PC-3 (cell line): ENCODE measurements around the gene ANKRD42. TPM values are rescaled to one million over a fixed set of nuclear protein-coding genes. Genes with fewer than 3 reads are reported as not detected.
"Not testable (repeated sequence)": the region's sequence is repeated elsewhere in the genome, so short reads cannot be mapped to it uniquely, and the experiment has no call there.

Source experiments
- ATAC-seq: fragments of 200-7000 bp; cut with Tn5 transposase; 2 replicates; pipeline ENCODE4 v1.9.1; 2020; ENCODE audit warnings: mild to moderate bottlenecking, moderate library complexity
- BruUV-seq: library from RNA; stranded (reverse); fragments of 400-500 nt; replicated peaks from 2 replicates; lab custom pipeline; 2021; lab: Mats Ljungman, UMichigan
- CTCF ChIA-PET: fragments of 300-600 bp; sonication (Branson Sonifier 250); formaldehyde crosslinking; loops from one replicate; lab custom pipeline; 2022; ENCODE audit warnings: antibody characterized with exemption; lab: Charles Lee
- POLR2A ChIA-PET: fragments of 300-600 bp; sonication (Branson Sonifier 250); formaldehyde crosslinking; loops from one replicate; lab custom pipeline; 2022; ENCODE audit warnings: antibody characterized with exemption; ENCODE audit not compliant: unreplicated experiment; lab: Charles Lee
- DNase-seq: peaks from one replicate; pipeline ENCODE4 v3.0.0-alpha.2; 2015
- H2AFZ ChIP-seq: fragments of 300-600 bp; sonication (generic); 2 replicates; pipeline ENCODE4 v1.6.0; 2016; ENCODE audit warnings: antibody characterized with exemption, low read length
- H3F3A ChIP-seq: fragments of 300-600 bp; sonication (generic); one replicate; pipeline ENCODE4 v1.6.0; 2017; ENCODE audit warnings: antibody characterized with exemption, low read length, control low read depth, mild to moderate bottlenecking; ENCODE audit not compliant: unreplicated experiment
- H3K27ac ChIP-seq: fragments of 300-600 bp; sonication (generic); 2 replicates; pipeline ENCODE4 v1.5.1; 2016; ENCODE audit warnings: mild to moderate bottlenecking, low read length
- H3K27me3 ChIP-seq: fragments of 300-600 bp; sonication (generic); 2 replicates; pipeline ENCODE4 v1.6.1; 2016; ENCODE audit warnings: low read length, mixed read lengths
- H3K36me3 ChIP-seq: fragments of 300-600 bp; sonication (generic); 2 replicates; pipeline ENCODE4 v1.6.1; 2016; ENCODE audit warnings: low read depth, mixed run types, low read length, mixed read lengths
- H3K4me1 ChIP-seq: fragments of 300-600 bp; sonication (generic); 2 replicates; pipeline ENCODE4 v1.5.1; 2016; ENCODE audit warnings: low read length; ENCODE audit not compliant: insufficient read depth
- H3K4me2 ChIP-seq: fragments of 300-600 bp; sonication (generic); 2 replicates; pipeline ENCODE4 v1.6.0; 2016; ENCODE audit warnings: low read length
- H3K4me3 ChIP-seq: fragments of 300-600 bp; sonication (generic); 2 replicates; pipeline ENCODE4 v1.5.1; 2016; ENCODE audit warnings: mild to moderate bottlenecking, low read length, mixed read lengths
- H3K79me2 ChIP-seq: fragments of 300-600 bp; sonication (generic); 2 replicates; pipeline ENCODE4 v1.6.1; 2017; ENCODE audit warnings: low read length, mixed read lengths
- H3K9ac ChIP-seq: fragments of 300-600 bp; sonication (generic); 2 replicates; pipeline ENCODE4 v1.6.0; 2016; ENCODE audit warnings: mild to moderate bottlenecking, low read length
- H3K9me2 ChIP-seq: fragments of 300-600 bp; sonication (generic); replicated peaks from 2 replicates; pipeline ENCODE4 v1.6.1; 2016; ENCODE audit warnings: mixed run types, low read length, mixed read lengths
- H3K9me3 ChIP-seq: fragments of 300-600 bp; sonication (generic); 2 replicates; pipeline ENCODE4 v1.6.1; 2016; ENCODE audit warnings: low read length, mixed read lengths
- H4K20me1 ChIP-seq: fragments of 300-600 bp; sonication (generic); 2 replicates; pipeline ENCODE4 v1.6.1; 2016; ENCODE audit warnings: low read length, mixed read lengths
- EZH2 ChIP-seq: fragments of 300-600 bp; sonication (generic); IDR thresholded peaks from one replicate; pipeline ENCODE4 v1.6.1; 2017; ENCODE audit warnings: antibody characterized with exemption, mild to moderate bottlenecking, low read length; ENCODE audit not compliant: unreplicated experiment
- EZH2phosphoT487 ChIP-seq: fragments of 300-600 bp; sonication (generic); IDR thresholded peaks from 2 replicates; pipeline ENCODE4 v1.6.1; 2018; ENCODE audit warnings: mild to moderate bottlenecking, antibody characterized with exemption, low read length, borderline replicate concordance
- intact Hi-C: fragments of 100-400 bp; cut with micrococcal nuclease; formaldehyde crosslinking; loops from 2 replicates; pipeline ENCODE4 v1.9.0; 2023
- total RNA-seq: library from RNA; depleted of rRNA; stranded (reverse); fragments of >200 nt; gene quantifications from 2 replicates; pipeline ENCODE4 v1.2.3, GENCODE V29; 2014
- TF ChIP-seq, protein P1 (sequence below): fragments of 300-600 bp; sonication (generic); conservative IDR thresholded peaks from 2 replicates; pipeline ENCODE4 v1.5.1; 2017; ENCODE audit warnings: antibody characterized with exemption, low read depth, mild to moderate bottlenecking, low read length

ANKRD42 gene
- total RNA-seq, 1 experiment from 2014 or later = 11.2 TPM

- intact Hi-C loops = no loop called here
- no peaks in the 10 kb centered on the region for H3K79me2 ChIP-seq
- no peaks in the 10 kb centered on the region for H4K20me1 ChIP-seq
- no peak overlapping the region for H3K4me2 ChIP-seq
- no peaks in the 10 kb centered on the region for H3K27me3 ChIP-seq
- ChIA-PET POLR2A (no interaction called here), CTCF (no interaction called here)
- no peak overlapping the region for H3K27ac ChIP-seq
- H2AFZ ChIP-seq = no peak overlapping the region
- H3K36me3 ChIP-seq = peaks cover 2% of the 10 kb centered on the region; the same call in 1 of the 2 replicates
- H3K9me2 ChIP-seq = no peaks in the 10 kb centered on the region
- TF ChIP-seq, protein P1, sequence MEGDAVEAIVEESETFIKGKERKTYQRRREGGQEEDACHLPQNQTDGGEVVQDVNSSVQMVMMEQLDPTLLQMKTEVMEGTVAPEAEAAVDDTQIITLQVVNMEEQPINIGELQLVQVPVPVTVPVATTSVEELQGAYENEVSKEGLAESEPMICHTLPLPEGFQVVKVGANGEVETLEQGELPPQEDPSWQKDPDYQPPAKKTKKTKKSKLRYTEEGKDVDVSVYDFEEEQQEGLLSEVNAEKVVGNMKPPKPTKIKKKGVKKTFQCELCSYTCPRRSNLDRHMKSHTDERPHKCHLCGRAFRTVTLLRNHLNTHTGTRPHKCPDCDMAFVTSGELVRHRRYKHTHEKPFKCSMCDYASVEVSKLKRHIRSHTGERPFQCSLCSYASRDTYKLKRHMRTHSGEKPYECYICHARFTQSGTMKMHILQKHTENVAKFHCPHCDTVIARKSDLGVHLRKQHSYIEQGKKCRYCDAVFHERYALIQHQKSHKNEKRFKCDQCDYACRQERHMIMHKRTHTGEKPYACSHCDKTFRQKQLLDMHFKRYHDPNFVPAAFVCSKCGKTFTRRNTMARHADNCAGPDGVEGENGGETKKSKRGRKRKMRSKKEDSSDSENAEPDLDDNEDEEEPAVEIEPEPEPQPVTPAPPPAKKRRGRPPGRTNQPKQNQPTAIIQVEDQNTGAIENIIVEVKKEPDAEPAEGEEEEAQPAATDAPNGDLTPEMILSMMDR = no peak
- TF ChIP-seq EZH2phosphoT487 (no peak), EZH2 (no peak)
- H3K9me3 ChIP-seq = no peaks in the 10 kb centered on the region
- no peaks in the 10 kb centered on the region for H3F3A ChIP-seq
- DNase-seq (no peak), ATAC-seq (no peak)
- no peak overlapping the region for H3K4me3 ChIP-seq
- H3K9ac ChIP-seq = no peak overlapping the region
- H3K4me1 ChIP-seq = no peaks in the 10 kb centered on the region
- BruUV-seq = no TSS peak
Measured at GRCh38 chr11:83205608-83206185, 12.2 kb downstream of the ANKRD42 start.

DNA sequence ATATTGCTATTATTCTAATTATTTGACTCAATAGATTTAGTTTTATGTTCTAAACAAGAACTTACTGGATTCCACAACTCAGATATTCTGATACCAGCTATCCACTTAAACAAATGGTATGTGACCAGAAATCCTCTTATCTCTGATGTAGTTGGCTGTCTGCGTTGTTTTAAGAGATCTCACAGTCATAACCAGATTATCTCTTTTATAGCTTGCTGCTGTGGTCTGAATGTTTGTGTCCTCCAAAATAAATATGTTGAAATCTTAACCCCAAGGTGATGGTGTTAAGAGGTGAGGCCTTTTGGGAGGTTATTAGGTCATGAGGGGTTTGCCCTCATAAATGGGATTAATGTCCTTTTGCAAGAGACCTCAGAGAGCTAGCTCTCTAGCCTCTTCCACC lies 12.7 kb downstream of the ANKRD42 start:
- no peak overlapping the region for H3K4me2 ChIP-seq
- no peak for ATAC-seq
- no peaks in the 10 kb centered on the region for H3K9me2 ChIP-seq
- BruUV-seq = no TSS peak
- no peaks in the 10 kb centered on the region for H3K4me1 ChIP-seq
- intact Hi-C loops = no loop called here
- no peaks in the 10 kb centered on the region for H3K27me3 ChIP-seq
- H3K79me2 ChIP-seq = no peaks in the 10 kb centered on the region
- H3F3A ChIP-seq = no peaks in the 10 kb centered on the region
- no peak overlapping the region for H3K9ac ChIP-seq
- CTCF ChIA-PET = no interaction called here
- H4K20me1 ChIP-seq = no peaks in the 10 kb centered on the region
- DNase-seq = no peak
- H3K4me3 ChIP-seq = no peak overlapping the region
- H2AFZ ChIP-seq = no peak overlapping the region
- H3K36me3 ChIP-seq = peaks cover 2% of the 10 kb centered on the region; the same call in 1 of the 2 replicates
- POLR2A ChIA-PET = no interaction called here
- no peak for TF ChIP-seq EZH2
- no peak for TF ChIP-seq EZH2phosphoT487
- TF ChIP-seq, protein P1 = no peak
- no peak overlapping the region for H3K27ac ChIP-seq
- no peaks in the 10 kb centered on the region for H3K9me3 ChIP-seq

GRCh38 chr11:83206771-83207382 lies 13.4 kb downstream of the ANKRD42 start:
- ATAC-seq, H3K9ac ChIP-seq, POLR2A ChIA-PET, H3K27ac ChIP-seq, H3K4me1 ChIP-seq, intact Hi-C loops, H3F3A ChIP-seq, H3K4me2 ChIP-seq, H3K4me3 ChIP-seq, DNase-seq, H3K79me2 ChIP-seq, H2AFZ ChIP-seq, H3K9me3 ChIP-seq, H3K9me2 ChIP-seq, H4K20me1 ChIP-seq, H3K36me3 ChIP-seq, BruUV-seq, H3K27me3 ChIP-seq: not testable (repeated sequence)
- CTCF ChIA-PET = interaction anchor here (0.5 kb wide), 1 partner anchor 49 kb away, joined by 3 read pairs; no protein-coding TSS in a partner anchor
